Gastrocnemius medialis (tissue), 4 donors: ENCODE data around the gene KRT86.

Source experiments
- CTCF ChIP-seq, 5 experiments: fragments of 450-650 bp in 3 of 5; fragments of 200-600 bp in 2 of 5; sonication (generic) in 2 of 5; IDR thresholded peaks in 4 of 5; conservative IDR thresholded peaks in 1 of 5; 1 replicate in 4 of 5; 2 replicates in 1 of 5; pipeline ENCODE4 v1.5.1; 2016 to 2019; ENCODE audit warnings: antibody characterized with exemption in 5 of 5, mild to moderate bottlenecking in 3 of 5, moderate library complexity in 3 of 5
- POLR2A ChIP-seq, 2 donors: fragments of 450-650 bp; IDR thresholded peaks; one replicate each; pipeline ENCODE4 v1.6.1; 2017; ENCODE audit warnings: antibody characterized with exemption in 2 of 2, mild to moderate bottlenecking in 2 of 2, moderate library complexity in 2 of 2

- TF ChIP-seq CTCF (IDR thresholded peaks at IDR 0.05 in 4 of 5, conservative IDR thresholded peaks at IDR 0.05 in 1 of 5) (no peak), POLR2A (IDR thresholded peaks at IDR 0.05) (no peak)
Observed at GRCh38 chr12:52295663-52296062, 21.2 kb downstream of the KRT86 start.
